Mesenchymal stem cell (in vitro differentiated cells and primary cell): Measurements from ENCODE around the gene TXNRD3.

Experiments
- DNase-seq: peaks from one replicate; pipeline ENCODE4 v3.0.0-alpha.2; 2013
- H2AFZ ChIP-seq: one replicate; pipeline ENCODE4 v1.6.1; 2013; ENCODE audit warnings: low read depth, mild to moderate bottlenecking, control low read depth, inconsistent platforms, low read length, moderate library complexity
- H2AK5ac ChIP-seq: 2 replicates; pipeline ENCODE4 v1.6.1; 2013; ENCODE audit warnings: low read length, moderate library complexity, mild to moderate bottlenecking, inconsistent platforms; ENCODE audit not compliant: severe bottlenecking
- H2BK120ac ChIP-seq: one replicate; pipeline ENCODE4 v1.6.1; 2013; ENCODE audit warnings: low read depth, mild to moderate bottlenecking, inconsistent platforms, low read length, moderate library complexity
- H2BK12ac ChIP-seq, 2 experiments: one replicate each; pipeline ENCODE4 v1.6.1; 2013; ENCODE audit warnings: inconsistent platforms in 2 of 2, low read length in 2 of 2, mild to moderate bottlenecking in 2 of 2, moderate library complexity in 2 of 2, control low read depth in 1 of 2
- H2BK15ac ChIP-seq: one replicate; pipeline ENCODE4 v1.6.1; 2013; ENCODE audit warnings: mild to moderate bottlenecking, low read depth, inconsistent platforms; ENCODE audit not compliant: poor library complexity, severe bottlenecking
- H2BK5ac ChIP-seq: 2 replicates; pipeline ENCODE4 v1.6.1; 2013; ENCODE audit warnings: low read depth, mild to moderate bottlenecking, low read length, control low read depth, inconsistent platforms; ENCODE audit not compliant: poor library complexity, severe bottlenecking
- H3K14ac ChIP-seq, 2 experiments: one replicate each; pipeline ENCODE4 v1.6.1; 2013; ENCODE audit warnings: inconsistent platforms in 2 of 2, low read length in 2 of 2, control low read depth in 1 of 2, mild to moderate bottlenecking in 1 of 2, moderate library complexity in 1 of 2
- H3K18ac ChIP-seq, 2 experiments: one replicate each; pipeline ENCODE4 v1.6.1; 2013; ENCODE audit warnings: inconsistent platforms in 2 of 2, low read length in 2 of 2, control low read depth in 1 of 2, low read depth in 1 of 2, mild to moderate bottlenecking in 1 of 2
- H3K23ac ChIP-seq, 2 experiments: one replicate each; pipeline ENCODE4 v1.6.1; 2013; ENCODE audit warnings: inconsistent platforms in 2 of 2, low read length in 2 of 2, mild to moderate bottlenecking in 2 of 2, moderate library complexity in 2 of 2, control low read depth in 1 of 2
- H3K27ac ChIP-seq: 2 replicates; pipeline ENCODE4 v1.5.1; 2013; ENCODE audit warnings: mild to moderate bottlenecking, moderate library complexity, low read length, control low read depth, inconsistent platforms; ENCODE audit not compliant: poor library complexity, severe bottlenecking
- H3K27me3 ChIP-seq, 2 experiments: 2 replicates each; pipeline versions ENCODE4 v1.6.1 to v1.7.0; 2013; ENCODE audit warnings: low read length in 2 of 2, mild to moderate bottlenecking in 2 of 2, moderate library complexity in 2 of 2, control low read depth in 1 of 2, inconsistent platforms in 1 of 2; ENCODE audit not compliant: control insufficient read depth in 1 of 2, insufficient read depth in 1 of 2
- H3K36me3 ChIP-seq, 2 experiments: 2 replicates each; pipeline versions ENCODE4 v1.6.1 to v1.7.0; 2013; ENCODE audit warnings: low read length in 2 of 2, control low read depth in 1 of 2, inconsistent platforms in 1 of 2, low read depth in 1 of 2, mild to moderate bottlenecking in 1 of 2; ENCODE audit not compliant: insufficient read depth in 2 of 2, control insufficient read depth in 1 of 2
- H3K4ac ChIP-seq, 2 experiments: one replicate each; pipeline ENCODE4 v1.6.1; 2013; ENCODE audit warnings: inconsistent platforms in 2 of 2, low read length in 2 of 2, mild to moderate bottlenecking in 2 of 2, moderate library complexity in 2 of 2, control low read depth in 1 of 2, low read depth in 1 of 2
- H3K4me1 ChIP-seq: 2 replicates; pipeline ENCODE4 v1.6.1; 2013; ENCODE audit warnings: low read depth, low read length, control low read depth; ENCODE audit not compliant: control insufficient read depth, insufficient read depth
- H3K4me2 ChIP-seq: 2 replicates; pipeline ENCODE4 v1.6.1; 2013; ENCODE audit warnings: low read length, mild to moderate bottlenecking, inconsistent platforms; ENCODE audit not compliant: poor library complexity, severe bottlenecking
- H3K4me3 ChIP-seq, 2 experiments: 2 replicates each; pipeline versions ENCODE4 v1.5.1 to v1.7.0; 2013; ENCODE audit warnings: low read length in 2 of 2, mild to moderate bottlenecking in 2 of 2, control low read depth in 1 of 2, low read depth in 1 of 2; ENCODE audit not compliant: insufficient read depth in 1 of 2
- H3K79me1 ChIP-seq: replicated peaks from 2 replicates; pipeline ENCODE4 v1.6.1; 2013; ENCODE audit warnings: mild to moderate bottlenecking, control low read depth, low read length, inconsistent platforms; ENCODE audit not compliant: poor library complexity, severe bottlenecking
- H3K9ac ChIP-seq: 2 replicates; pipeline ENCODE4 v1.7.0; 2013; ENCODE audit warnings: mild to moderate bottlenecking, low read length, moderate library complexity
- H3K9me3 ChIP-seq: 2 replicates; pipeline ENCODE4 v1.7.0; 2013; ENCODE audit warnings: mild to moderate bottlenecking, low read length; ENCODE audit not compliant: control insufficient read depth
- H4K8ac ChIP-seq: one replicate; pipeline ENCODE4 v1.6.1; 2013; ENCODE audit warnings: inconsistent platforms, mild to moderate bottlenecking, low read length, moderate library complexity
- H4K91ac ChIP-seq: one replicate; pipeline ENCODE4 v1.6.1; 2013; ENCODE audit warnings: mild to moderate bottlenecking, low read length, inconsistent platforms
- WGBS: methylation state at CpG from one replicate; pipeline ENCODE4 v1.1.7; 2013; ENCODE audit warnings: mixed read lengths; 5-methylcytosine and 5-hydroxymethylcytosine counted together

The TXNRD3 gene

GRCh38 chr3:126655887-126656286, 963 bp upstream of the TXNRD3 start:
- Histone ChIP-seq H3K4me2 (no peak overlapping the region), H2BK15ac (no peak overlapping the region), H3K4ac (no peak overlapping the region), H3K18ac (no peak overlapping the region), H2AFZ (no peak overlapping the region), H2BK12ac (no peak overlapping the region), H3K27me3 (peaks cover 17 to 50% of the 10 kb centered on the region in 2 experiments), H3K9ac (no peak overlapping the region), H3K27ac (no peak overlapping the region), H3K23ac (no peak overlapping the region), H3K14ac (no peak overlapping the region), H3K4me1 (peaks cover 2% of the 10 kb centered on the region), H4K91ac (no peak overlapping the region), H3K4me3 (no peak overlapping the region), H2AK5ac (no peak overlapping the region), H3K9me3 (peaks cover 2% of the 10 kb centered on the region), H2BK120ac (no peak overlapping the region), H2BK5ac (no peak overlapping the region), H3K36me3 (no peaks in the 10 kb centered on the region), H3K79me1 (peaks cover 2% of the 10 kb centered on the region), H4K8ac (no peak overlapping the region)
- DNase-seq, result no peak
- WGBS, result 92% methylated on average over 11 of the region's 11 CpGs

GRCh38 chr3:126649556-126650092, 5.3 kb downstream of the TXNRD3 start:
- no peaks in the 10 kb centered on the region for H3K4me1 ChIP-seq
- no peak overlapping the region for H3K4ac ChIP-seq
- no peak overlapping the region for H2AK5ac ChIP-seq
- no peak overlapping the region for H3K14ac ChIP-seq
- no peak overlapping the region for H3K27ac ChIP-seq
- no peak overlapping the region for H3K18ac ChIP-seq
- H2BK120ac ChIP-seq, result no peak overlapping the region
- 79% methylated on average over 1 of the region's 2 CpGs for WGBS
- H3K36me3 ChIP-seq, result peaks cover 0 to 6% of the 10 kb centered on the region in 2 experiments
- no peak overlapping the region for H2AFZ ChIP-seq
- no peak overlapping the region for H3K4me3 ChIP-seq
- no peak overlapping the region for H4K8ac ChIP-seq
- no peak overlapping the region for H4K91ac ChIP-seq
- H3K79me1 ChIP-seq, result peaks cover 12% of the 10 kb centered on the region
- no peak overlapping the region for H3K23ac ChIP-seq
- no peak overlapping the region for H2BK12ac ChIP-seq
- no peaks in the 10 kb centered on the region for H3K27me3 ChIP-seq
- no peak overlapping the region for H3K4me2 ChIP-seq
- no peak overlapping the region for H2BK15ac ChIP-seq
- no peaks in the 10 kb centered on the region for H3K9me3 ChIP-seq
- no peak overlapping the region for H3K9ac ChIP-seq
- no peak for DNase-seq
- H2BK5ac ChIP-seq, result no peak overlapping the region

- no peak for DNase-seq
- H3K4me1 ChIP-seq, result no peaks in the 10 kb centered on the region
- H3K4ac ChIP-seq, result no peak overlapping the region
- no peak overlapping the region for H2AFZ ChIP-seq
- H2BK12ac ChIP-seq, result no peak overlapping the region
- H3K36me3 ChIP-seq, result peaks cover 6 to 34% of the 10 kb centered on the region in 2 experiments
- 100% methylated on average over 1 of the region's 1 CpG for WGBS
- H2BK15ac ChIP-seq, result no peak overlapping the region
- no peak overlapping the region for H3K23ac ChIP-seq
- no peak overlapping the region for H3K4me2 ChIP-seq
- no peak overlapping the region for H4K91ac ChIP-seq
- peaks cover 10% of the 10 kb centered on the region for H3K79me1 ChIP-seq
- no peak overlapping the region for H3K9ac ChIP-seq
- no peak overlapping the region for H3K14ac ChIP-seq
- no peaks in the 10 kb centered on the region for H3K27me3 ChIP-seq
- H4K8ac ChIP-seq, result no peak overlapping the region
- H3K9me3 ChIP-seq, result no peaks in the 10 kb centered on the region
- H3K27ac ChIP-seq, result no peak overlapping the region
- H3K4me3 ChIP-seq, result no peak overlapping the region
- H2BK120ac ChIP-seq, result no peak overlapping the region
- H2BK5ac ChIP-seq, result no peak overlapping the region
- H2AK5ac ChIP-seq, result no peak overlapping the region
- H3K18ac ChIP-seq, result no peak overlapping the region
These were observed 8.2 kb downstream of the TXNRD3 start for GRCh38 chr3:126646674-126647073.

- Histone ChIP-seq H2BK12ac (no peak overlapping the region), H3K27me3 (no peaks in the 10 kb centered on the region), H3K23ac (no peak overlapping the region), H2BK120ac (no peak overlapping the region), H3K4me3 (no peak overlapping the region), H3K4ac (no peak overlapping the region), H2AFZ (no peak overlapping the region), H3K27ac (no peak overlapping the region), H3K4me1 (no peaks in the 10 kb centered on the region), H3K18ac (no peak overlapping the region), H3K14ac (no peak overlapping the region), H2BK15ac (no peak overlapping the region), H3K79me1 (peaks cover 6% of the 10 kb centered on the region), H3K9me3 (no peaks in the 10 kb centered on the region), H4K8ac (no peak overlapping the region), H3K9ac (no peak overlapping the region), H2AK5ac (no peak overlapping the region), H3K36me3 (peaks cover 6 to 51% of the 10 kb centered on the region in 2 experiments), H2BK5ac (no peak overlapping the region), H3K4me2 (no peak overlapping the region), H4K91ac (no peak overlapping the region)
- DNase-seq, result no peak
- WGBS, result 88% methylated on average over 1 of the region's 2 CpGs
These were observed 10.3 kb downstream of the TXNRD3 start for GRCh38 chr3:126644615-126645014.
